LNCaP clone FGC (cell line): Measurements from ENCODE around the gene SLC16A2.

ENCODE experiments used
- DNase-seq: peaks from one replicate; pipeline ENCODE4 v3.0.0-alpha.2; 2011; ENCODE audit warnings: low read depth
- H3K4me3 ChIP-seq: 2 replicates; pipeline ENCODE4 v1.5.1; 2011; ENCODE audit warnings: mild to moderate bottlenecking, low read depth, low read length, control low read depth
- CTCF ChIP-seq: IDR thresholded peaks from 2 replicates; pipeline ENCODE4 v1.5.1; 2012; ENCODE audit warnings: mild to moderate bottlenecking; ENCODE audit not compliant: control insufficient read depth, insufficient read depth; ENCODE audit errors: extremely low read depth

SLC16A2 gene

GRCh38 chrX:74523870-74524735 lies 102.8 kb downstream of the SLC16A2 start:
- DNase-seq, result no peak
- no peak overlapping the region for H3K4me3 ChIP-seq
- no peak for TF ChIP-seq CTCF

- no peak for TF ChIP-seq CTCF
- no peak for DNase-seq
- no peak overlapping the region for H3K4me3 ChIP-seq
These were observed 103.8 kb downstream of the SLC16A2 start for GRCh38 chrX:74525116-74525515.

- no peak overlapping the region for H3K4me3 ChIP-seq
- TF ChIP-seq CTCF, result no peak
- no peak for DNase-seq
These were observed 105.5 kb downstream of the SLC16A2 start for GRCh38 chrX:74526764-74527163.

- no peak overlapping the region for H3K4me3 ChIP-seq
These were observed 106.1 kb downstream of the SLC16A2 start for GRCh38 chrX:74527350-74527749.

GRCh38 chrX:74529311-74529710 lies 108.0 kb downstream of the SLC16A2 start:
- TF ChIP-seq CTCF, result no peak
- DNase-seq, result no peak
- no peak overlapping the region for H3K4me3 ChIP-seq

More at GRCh38 chrX:74527350-74527749, 106.1 kb downstream of the SLC16A2 start:
- TF ChIP-seq CTCF, result no peak
- DNase-seq, result no peak

GRCh38 chrX:74531081-74531480 lies 109.8 kb downstream of the SLC16A2 start:
- H3K4me3 ChIP-seq, result no peak overlapping the region
- TF ChIP-seq CTCF, result no peak
- DNase-seq, result no peak
